Activated CD4-positive, alpha-beta T cell treated with anti-CD3 and anti-CD28 coated beads, Interleukin-2, amount 10 ng/mL, durations not matched to agents 7 days and 5 days (primary cell): ENCODE measurements around the gene PCNA. TPM values are rescaled to one million over a fixed set of nuclear protein-coding genes. Genes with fewer than 3 reads are reported as not detected.

ENCODE experiments used
- CTCF ChIA-PET: fragments of 350-600 bp; sonication (Branson Sonifier 250); formaldehyde crosslinking; loops from one replicate; lab custom pipeline; 2021; ENCODE audit warnings: antibody characterized with exemption; lab: Charles Lee
- POLR2A ChIA-PET: fragments of 350-600 bp; sonication (Branson Sonifier 250); formaldehyde crosslinking; loops from one replicate; lab custom pipeline; 2021; ENCODE audit warnings: antibody characterized with exemption; lab: Charles Lee
- DNase-seq: peaks from one replicate; pipeline ENCODE4 v3.0.0-alpha.2; 2020
- H3K27ac Mint-ChIP-seq: one replicate; pipeline ENCODE4 v1.8.0; 2021; ENCODE audit warnings: mild to moderate bottlenecking, moderate library complexity, mixed read lengths
- H3K27me3 Mint-ChIP-seq: one replicate; pipeline ENCODE4 v1.8.0; 2021; ENCODE audit warnings: mixed read lengths
- H3K36me3 Mint-ChIP-seq: one replicate; pipeline ENCODE4 v1.8.0; 2021; ENCODE audit warnings: low read depth, mixed read lengths
- H3K4me1 Mint-ChIP-seq: one replicate; pipeline ENCODE4 v1.8.0; 2021; ENCODE audit warnings: mixed read lengths
- H3K4me3 Mint-ChIP-seq: one replicate; pipeline ENCODE4 v1.8.0; 2021; ENCODE audit warnings: mild to moderate bottlenecking, moderate library complexity, mixed read lengths
- H3K9me3 Mint-ChIP-seq: one replicate; pipeline ENCODE4 v1.8.0; 2021; ENCODE audit warnings: mixed read lengths
- total RNA-seq, 2 experiments: library from RNA; stranded (reverse); gene quantifications; one replicate each; pipeline ENCODE4 v1.2.3, GENCODE V29; 2021

The PCNA gene
- total RNA-seq, 2 experiments from 2014 or later: 512 to 559 TPM

GRCh38 chr20:5069141-5069806, 50.5 kb downstream of the PCNA start:
- Mint-ChIP-seq H3K4me3 (no peak overlapping the region), H3K4me1 (peaks cover 22% of the 10 kb centered on the region), H3K27ac (peak overlapping the region; percentile 19), H3K27me3 (no peaks in the 10 kb centered on the region), H3K9me3 (no peaks in the 10 kb centered on the region), H3K36me3 (peaks cover 2% of the 10 kb centered on the region)
- ChIA-PET POLR2A (interaction anchor here (0.6 to 0.8 kb wide), 2 partner anchors 9 to 284 kb away, joined by 3 read pairs; no protein-coding TSS in a partner anchor), CTCF (interaction anchor here (0.8 to 1.9 kb wide), 6 partner anchors 8 to 50 kb away, joined by 3 to 10 read pairs (median 4); partner anchors contain the start of gene PCNA)
- DNase-seq: no peak

- no peak for DNase-seq
- Mint-ChIP-seq H3K4me3 (no peak overlapping the region), H3K27ac (no peak overlapping the region), H3K36me3 (peaks cover 2% of the 10 kb centered on the region), H3K4me1 (peaks cover 12% of the 10 kb centered on the region), H3K9me3 (no peaks in the 10 kb centered on the region), H3K27me3 (no peaks in the 10 kb centered on the region)
- ChIA-PET CTCF (interaction anchor here (1.3 to 1.9 kb wide), 5 partner anchors 9 to 33 kb away, joined by 3 to 10 read pairs (median 5); no protein-coding TSS in a partner anchor), POLR2A (no interaction called here)
Measured at GRCh38 chr20:5067877-5068645, 51.7 kb downstream of the PCNA start.

DNA sequence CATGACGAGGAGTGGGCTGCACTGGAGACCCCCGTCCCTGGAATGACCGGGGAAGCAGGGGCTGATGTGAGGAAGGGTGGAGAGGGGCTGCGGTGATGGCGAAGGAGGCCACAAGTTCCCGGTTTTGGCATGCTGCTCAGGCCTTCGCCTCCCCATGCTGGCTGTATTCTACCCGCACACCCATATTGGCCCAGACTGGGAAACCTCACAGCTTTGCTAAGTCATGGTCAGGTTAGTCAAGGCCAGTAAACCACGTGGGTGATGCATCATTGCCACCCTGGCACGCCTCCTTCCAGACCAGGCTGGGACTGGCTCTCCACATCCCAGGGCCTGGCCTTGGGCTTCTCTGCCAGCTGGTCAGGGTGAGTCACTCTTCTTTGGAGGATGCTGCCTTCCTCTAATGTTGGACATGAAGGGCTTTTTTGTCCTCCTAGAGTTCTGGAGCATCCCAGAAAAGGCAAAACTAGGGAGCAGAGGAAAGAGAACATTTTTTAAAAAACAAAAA, 53.8 kb downstream of the PCNA start:
- no peaks in the 10 kb centered on the region for H3K27me3 Mint-ChIP-seq
- H3K9me3 Mint-ChIP-seq: no peaks in the 10 kb centered on the region
- POLR2A ChIA-PET: no interaction called here
- no peak for DNase-seq
- H3K36me3 Mint-ChIP-seq: peaks cover 2% of the 10 kb centered on the region
- H3K4me1 Mint-ChIP-seq: peaks cover 21% of the 10 kb centered on the region
- CTCF ChIA-PET: interaction anchor here (1.0 to 2.6 kb wide), 3 partner anchors 9 to 31 kb away, joined by 3 to 11 read pairs (median 3); no protein-coding TSS in a partner anchor
- H3K4me3 Mint-ChIP-seq: no peak overlapping the region
- H3K27ac Mint-ChIP-seq: no peak overlapping the region

GRCh38 chr20:5065166-5065878, 54.4 kb downstream of the PCNA start:
- POLR2A ChIA-PET: interaction anchor here (0.6 kb wide), 1 partner anchor 9 kb away, joined by 15 read pairs; no protein-coding TSS in a partner anchor
- peaks cover 23% of the 10 kb centered on the region for H3K4me1 Mint-ChIP-seq
- H3K27me3 Mint-ChIP-seq: no peaks in the 10 kb centered on the region
- no peak overlapping the region for H3K4me3 Mint-ChIP-seq
- H3K27ac Mint-ChIP-seq: no peak overlapping the region
- H3K36me3 Mint-ChIP-seq: peaks cover 2% of the 10 kb centered on the region
- no peak for DNase-seq
- CTCF ChIA-PET: interaction anchor here (0.6 to 2.6 kb wide), 4 partner anchors 9 to 536 kb away, joined by 3 to 11 read pairs (median 4); no protein-coding TSS in a partner anchor
- no peaks in the 10 kb centered on the region for H3K9me3 Mint-ChIP-seq

Other genes with a start within 250 kb of the PCNA start
- gene SLC23A2, start 118.4 kb downstream of the PCNA start, total RNA-seq: 10 to 100 TPM; 18.1 to 20.6 TPM
- gene TMEM230, start 6.9 kb downstream of the PCNA start, total RNA-seq: 10 to 100 TPM; 82.4 to 83.6 TPM
- 10 to 100 TPM; 54.5 to 58.4 TPM for gene CDS2, start 7.0 kb upstream of the PCNA start, total RNA-seq
- gene PROKR2, start 197.0 kb upstream of the PCNA start, total RNA-seq: not detected